OCI-M2 (cell line): ENCODE measurements around the gene IL12RB2.
"Not testable (repeated sequence)": the region's sequence is repeated elsewhere in the genome, so short reads cannot be mapped to it uniquely, and the experiment has no call there.

Experiments
- DNase-seq: peaks from one replicate; lab custom pipeline; 2025; ENCODE audit not compliant: unreplicated experiment; lab: John Stamatoyannopoulos, UW

The IL12RB2 gene

DNA sequence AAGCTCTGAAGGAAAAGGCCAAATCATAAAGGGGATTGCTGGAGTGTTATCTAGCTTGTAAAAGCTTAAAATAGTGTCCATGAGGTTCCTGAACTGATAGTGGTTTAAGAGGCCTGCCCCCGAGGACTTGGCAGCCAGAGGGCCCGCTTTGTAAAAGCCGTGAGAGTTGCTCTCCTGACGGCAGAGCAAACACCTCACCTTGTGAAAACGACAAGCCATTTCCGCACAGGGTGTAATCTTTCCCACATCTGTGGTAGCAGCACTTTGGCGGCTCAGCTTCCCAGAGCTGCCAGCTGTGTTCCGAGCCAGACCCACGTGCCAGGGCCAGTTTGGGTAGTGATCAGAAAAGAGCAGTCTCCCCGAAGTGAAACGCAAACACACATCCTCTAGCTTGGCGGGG, 85.6 kb downstream of the IL12RB2 start:
- no peak for DNase-seq

DNA sequence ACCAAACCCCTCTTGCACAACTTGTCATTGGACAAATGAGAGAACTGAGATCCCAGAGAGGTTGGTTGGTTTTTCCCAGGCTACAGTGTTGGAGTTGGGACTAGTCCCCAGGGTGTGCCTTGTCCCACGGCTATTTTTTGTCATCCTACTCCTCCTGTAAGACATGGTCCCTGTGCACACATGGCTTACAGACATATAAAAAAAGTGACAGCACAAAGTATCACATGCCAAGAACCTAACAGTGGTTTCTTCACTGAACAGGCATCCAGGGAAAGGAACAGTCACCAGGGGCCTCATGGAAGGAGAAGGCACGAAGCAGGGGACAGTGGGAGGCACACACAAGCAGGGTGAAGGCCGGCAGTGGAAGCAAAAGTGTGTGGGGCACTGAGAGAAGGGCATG, 86.1 kb downstream of the IL12RB2 start:
- no peak for DNase-seq

DNA sequence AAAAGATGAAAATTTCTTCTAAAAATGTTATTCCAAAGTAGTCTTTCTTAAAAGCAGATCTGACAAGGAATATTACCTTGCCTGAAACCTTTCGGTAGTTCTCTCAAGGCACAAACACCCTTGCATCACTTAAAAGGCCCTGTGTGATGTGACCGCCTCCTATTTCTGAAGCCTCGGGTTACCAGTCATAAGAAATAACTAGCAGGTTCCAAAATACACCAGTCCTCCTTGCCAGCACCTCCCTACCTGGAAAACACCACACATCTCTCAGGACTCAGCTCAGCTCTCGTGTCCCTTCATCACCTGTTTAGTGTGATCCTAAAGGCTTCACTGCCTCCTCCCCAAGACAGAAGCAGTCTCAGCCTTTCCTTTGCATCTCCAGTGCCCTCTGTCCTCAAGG, 86.9 kb downstream of the IL12RB2 start:
- DNase-seq, result no peak

DNA sequence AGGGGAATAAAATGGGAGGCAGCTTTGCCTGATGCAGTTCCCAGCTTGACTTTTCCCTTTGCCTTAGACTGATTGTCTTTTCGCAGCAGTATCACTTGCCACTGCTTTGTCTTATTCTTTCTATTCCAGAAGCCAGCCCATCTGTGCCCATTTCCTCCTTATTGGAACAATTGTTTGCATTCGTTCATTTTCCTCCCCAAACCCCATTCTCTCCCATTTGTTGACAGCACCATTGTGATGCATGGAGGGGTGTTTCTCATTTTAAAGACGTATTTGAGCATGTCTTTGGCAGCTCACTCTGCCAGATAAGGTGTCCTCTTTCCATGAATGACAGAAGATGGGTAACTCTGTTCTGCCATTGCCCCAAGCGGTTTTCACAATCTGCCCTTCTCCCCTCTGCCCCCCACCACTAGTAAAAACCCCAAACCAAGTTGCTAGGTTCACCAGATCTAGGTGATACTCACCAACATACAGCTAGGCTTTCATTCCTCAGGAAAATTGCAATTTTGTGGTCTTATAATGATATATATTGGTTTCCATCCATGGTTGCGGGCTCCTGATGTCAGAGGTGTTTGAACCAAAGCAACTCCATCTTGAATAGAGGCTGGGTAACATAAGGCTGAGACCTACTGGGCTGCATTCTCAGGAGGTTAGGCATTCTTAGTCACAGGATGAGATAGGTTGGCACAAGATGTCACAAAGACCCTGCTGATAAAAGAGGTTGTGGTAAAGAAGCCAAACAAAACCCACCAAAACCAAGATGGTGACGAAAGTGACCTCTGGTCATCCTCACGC, 91.7 kb downstream of the IL12RB2 start:
- no peak for DNase-seq

DNA sequence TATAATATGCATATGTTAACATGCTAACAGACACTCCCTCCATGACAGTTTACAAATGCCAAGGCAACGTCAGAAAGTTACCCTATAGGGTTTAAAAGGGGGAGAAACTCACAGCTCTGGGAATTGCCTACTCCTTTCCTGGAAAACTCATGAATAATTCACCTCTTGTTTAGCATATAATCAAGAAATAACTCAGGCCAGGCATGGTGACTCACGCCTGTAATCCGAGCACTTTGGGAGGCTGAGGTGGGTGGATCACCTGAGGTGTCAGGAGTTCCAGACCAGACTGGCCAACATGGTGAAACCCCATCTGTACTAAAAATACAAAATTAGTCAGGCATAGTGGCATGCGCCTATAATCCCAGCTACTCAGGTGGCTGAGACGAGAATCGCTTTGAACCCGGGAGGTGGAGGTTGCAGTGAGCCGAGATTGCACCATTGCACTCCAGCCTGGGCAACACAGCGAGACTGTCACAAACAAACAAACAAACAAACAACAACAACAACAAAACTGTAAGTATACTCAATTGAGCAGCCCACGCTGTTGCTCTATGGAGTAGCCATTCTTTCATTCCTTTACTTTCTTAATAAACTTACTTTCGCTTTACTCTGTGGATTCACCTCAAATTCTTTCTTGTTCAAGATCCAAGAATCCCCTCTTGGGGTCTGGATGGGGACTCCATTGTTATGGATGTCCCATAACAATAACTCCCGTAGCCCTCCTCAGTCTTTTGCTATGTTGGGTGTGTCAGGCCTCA, 92.5 kb downstream of the IL12RB2 start:
- not testable (repeated sequence) for DNase-seq

DNA sequence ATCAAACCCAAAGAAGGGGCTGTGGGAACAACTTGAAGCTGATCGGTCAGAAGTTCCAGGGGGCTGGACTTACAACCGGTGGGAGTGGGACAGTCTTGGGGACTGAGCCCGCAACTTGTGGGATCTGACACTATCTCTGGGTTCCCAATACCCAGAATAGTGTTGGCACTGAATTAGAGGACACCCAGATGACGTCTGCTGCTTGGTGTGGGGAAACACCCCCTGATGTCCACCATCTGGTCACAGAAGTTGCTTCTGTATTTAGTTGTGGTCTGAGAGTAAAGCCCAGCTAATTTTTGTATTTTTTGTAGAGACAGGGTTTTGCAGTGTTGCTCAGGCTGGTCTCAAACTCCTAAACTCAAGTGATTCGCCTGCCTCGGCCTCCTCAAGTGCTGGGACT, 93.8 kb downstream of the IL12RB2 start:
- no peak for DNase-seq

DNA sequence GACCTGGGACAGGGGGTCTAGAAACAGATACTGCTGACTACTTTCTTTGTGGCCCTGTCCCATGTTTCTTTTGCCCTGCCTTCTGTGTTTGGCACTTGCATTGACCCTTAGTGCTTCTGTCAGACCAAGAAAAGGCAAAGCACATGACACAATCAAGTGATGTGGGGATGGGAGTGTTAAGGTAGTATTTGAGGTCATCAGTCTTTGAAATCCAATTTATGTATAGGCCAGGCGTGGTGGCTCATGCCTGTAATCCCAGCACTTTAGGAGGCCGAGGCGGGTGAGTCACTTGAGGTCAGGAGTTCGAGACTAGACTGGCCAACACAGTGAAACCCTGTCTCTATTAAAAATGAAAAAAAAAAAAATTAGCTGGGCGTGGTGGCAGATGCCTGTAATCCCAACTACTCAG, 96.5 kb downstream of the IL12RB2 start:
- no peak for DNase-seq

DNA sequence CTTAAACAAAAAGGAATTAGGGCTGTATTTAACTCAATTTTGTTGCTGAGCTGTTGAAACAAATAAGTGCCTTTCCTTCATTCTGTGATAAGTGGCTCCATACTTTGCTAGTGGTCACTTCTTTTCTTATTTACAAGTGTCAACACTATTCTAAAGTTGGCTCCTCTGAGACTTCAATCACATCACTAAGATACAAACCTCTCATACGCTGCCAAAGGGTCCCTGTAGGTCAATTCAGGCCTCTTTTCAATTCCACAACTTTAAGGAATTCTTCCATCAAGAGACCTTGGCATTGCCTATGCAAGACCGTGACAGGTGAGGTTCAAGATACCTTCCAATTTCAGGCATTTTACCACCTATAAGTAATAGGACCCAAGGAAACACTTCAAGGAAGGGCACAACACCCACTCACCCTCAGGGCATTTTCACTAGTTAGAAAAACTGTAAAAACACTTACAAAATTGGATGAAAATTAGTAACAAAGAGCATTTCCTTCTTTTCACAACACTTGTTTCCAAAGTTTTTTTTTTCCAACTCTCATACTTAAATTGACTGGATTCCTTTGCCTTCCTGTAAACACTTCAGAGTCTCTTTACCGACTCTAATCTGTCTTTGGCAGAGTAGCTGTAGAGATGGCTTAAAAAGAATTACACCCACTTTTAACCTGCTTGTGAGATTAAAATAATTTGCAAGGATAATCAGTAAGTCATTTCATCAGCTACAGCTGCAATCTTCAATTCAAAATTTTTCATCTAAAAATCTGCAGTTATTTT, 98.0 kb downstream of the IL12RB2 start:
- no peak for DNase-seq

DNA sequence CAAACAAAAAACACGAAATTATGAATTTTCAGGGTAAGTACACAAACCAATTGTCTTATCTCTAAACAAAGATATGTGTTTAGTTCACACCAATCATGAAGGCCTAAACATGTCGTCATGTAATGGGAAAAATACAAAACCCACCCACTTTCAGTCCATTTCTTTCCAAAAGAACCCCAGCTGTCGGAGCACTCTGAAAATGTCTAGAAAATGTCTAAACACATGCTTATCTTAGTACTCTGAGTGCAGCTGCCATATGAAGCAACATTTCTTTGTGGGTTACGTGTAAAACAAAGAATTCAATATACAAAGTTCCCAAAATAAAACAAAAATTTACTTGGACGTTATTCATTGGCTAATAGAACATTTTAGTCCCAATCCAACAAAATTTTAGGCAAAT, 99.8 kb downstream of the IL12RB2 start:
- DNase-seq, result no peak

DNA sequence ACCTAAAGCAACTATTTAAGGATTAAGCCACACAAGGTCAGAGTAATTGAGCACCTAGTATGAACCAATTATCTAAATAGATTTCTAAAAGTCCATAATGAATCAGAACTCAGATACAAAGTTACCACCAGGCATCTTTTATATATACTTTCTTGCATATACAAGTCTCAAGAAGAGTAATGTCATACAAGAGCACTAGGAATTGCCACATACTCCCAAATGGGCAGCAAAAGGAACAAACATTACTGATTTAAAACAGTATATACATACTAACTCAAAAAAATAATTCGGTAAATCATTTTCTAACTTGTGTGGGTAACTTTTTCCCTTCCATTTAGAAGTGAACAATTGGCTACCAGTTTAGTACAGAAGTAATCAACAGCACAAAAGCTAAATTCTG, 100.5 kb downstream of the IL12RB2 start:
- no peak for DNase-seq

DNA sequence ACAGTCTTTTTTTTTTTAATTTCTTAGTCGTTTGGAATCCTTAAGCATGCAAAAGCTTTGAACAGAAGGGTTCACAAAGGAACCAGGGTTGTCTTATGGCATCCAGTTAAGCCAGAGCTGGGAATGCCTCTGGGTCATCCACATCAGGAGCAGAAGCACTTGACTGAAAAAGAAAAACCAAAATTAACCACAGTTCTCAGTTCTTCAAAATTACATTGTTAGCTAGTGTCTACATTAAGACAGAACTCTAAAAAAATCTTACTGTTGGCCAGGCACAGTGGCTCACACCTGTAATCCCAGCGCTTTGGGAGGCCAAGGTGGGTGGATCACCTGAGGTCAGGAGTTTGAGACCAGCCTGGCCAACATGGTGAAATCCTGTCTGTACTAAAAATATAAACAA, 105.4 kb downstream of the IL12RB2 start:
- not testable (repeated sequence) for DNase-seq

DNA sequence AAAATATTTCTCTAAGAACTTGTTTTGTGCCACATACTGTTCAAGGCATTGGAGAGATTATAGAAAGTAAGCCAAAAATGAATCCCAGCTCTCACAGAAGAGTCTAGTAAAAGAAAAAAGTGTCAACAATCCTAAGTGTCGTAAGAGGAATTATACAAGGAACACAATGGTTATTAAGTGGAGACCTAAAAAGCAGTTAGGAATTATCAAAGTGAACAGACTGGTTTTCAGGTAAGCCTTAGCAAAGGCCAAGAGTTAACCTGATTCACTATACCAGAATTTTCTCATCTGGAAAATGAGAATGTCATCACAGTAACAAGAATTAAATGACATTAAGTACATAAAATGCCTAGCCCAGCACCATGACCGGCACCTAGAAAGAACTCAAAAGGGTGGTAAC, 106.9 kb downstream of the IL12RB2 start:
- no peak for DNase-seq

DNA sequence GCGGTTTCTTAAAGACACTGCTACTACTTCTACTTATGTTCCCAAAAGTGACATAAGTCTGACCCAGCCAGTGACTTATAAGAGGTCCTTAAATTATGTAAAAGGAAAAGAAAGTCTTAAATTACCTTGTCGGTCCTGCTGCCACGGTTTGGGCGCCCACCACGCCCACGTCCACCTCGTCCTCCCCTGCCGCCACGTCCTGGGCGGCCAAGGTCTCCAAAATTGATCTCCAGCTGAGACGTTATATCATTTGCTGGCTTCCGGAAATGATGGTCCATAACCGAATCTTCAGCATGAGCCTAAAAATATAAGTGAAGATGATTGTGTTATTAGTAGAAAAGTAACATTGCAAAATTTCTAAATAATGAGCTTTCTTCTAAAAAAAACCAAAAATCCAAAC, 107.4 kb downstream of the IL12RB2 start:
- no peak for DNase-seq

DNA sequence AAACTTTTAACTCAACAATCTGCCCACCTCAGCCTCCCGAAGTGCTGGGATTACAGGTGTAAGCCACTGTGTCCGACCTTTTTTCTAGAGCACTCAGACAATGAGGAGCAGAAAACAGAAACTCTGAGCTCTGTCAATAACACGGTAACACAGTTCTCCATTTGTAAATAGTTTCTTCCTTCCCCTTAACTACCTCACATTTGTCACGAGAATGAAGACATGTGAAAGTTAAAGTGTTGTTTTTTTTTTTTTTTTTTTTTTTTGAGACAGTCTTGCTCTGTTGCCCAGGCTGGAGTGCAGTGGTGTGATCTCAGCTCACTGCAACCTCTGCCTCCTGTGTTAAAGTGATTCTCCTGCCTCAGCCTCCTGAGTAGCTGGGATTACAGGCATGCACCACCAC, 110.1 kb downstream of the IL12RB2 start:
- not testable (repeated sequence) for DNase-seq

DNA sequence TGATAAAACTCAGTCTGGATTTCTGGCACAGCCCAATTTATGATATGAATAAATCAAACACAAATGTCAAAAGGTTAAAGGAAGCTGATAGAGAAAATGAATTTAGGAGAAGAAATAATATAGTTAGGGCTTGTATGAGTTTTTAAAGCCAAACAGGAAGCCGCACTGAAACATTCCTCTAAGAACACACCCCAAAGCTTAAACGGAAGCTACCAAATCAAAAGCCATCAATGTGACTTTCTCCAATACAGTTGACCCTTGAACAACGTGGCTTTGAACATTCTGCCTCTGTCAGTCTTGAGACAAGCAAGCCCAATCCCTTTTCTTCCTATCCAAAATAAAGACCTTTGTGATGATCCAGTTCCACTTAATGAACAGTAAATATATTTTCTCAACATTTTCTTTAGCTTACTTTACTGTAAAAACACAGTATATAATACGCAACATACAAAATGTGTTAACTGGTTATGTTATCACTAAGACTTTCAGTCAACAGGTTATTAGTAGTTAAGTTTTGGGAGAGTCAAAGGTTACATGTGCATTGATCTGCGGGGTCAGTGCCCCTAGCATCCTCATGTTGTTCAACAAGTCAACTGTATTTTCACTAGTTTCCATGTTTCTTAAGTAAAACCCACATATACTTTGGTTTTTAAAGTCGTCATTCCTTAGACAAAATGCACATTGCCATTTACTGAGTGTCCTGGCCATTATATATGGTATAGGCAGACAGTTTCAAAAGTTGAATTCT, 111.3 kb downstream of the IL12RB2 start:
- no peak for DNase-seq

DNA sequence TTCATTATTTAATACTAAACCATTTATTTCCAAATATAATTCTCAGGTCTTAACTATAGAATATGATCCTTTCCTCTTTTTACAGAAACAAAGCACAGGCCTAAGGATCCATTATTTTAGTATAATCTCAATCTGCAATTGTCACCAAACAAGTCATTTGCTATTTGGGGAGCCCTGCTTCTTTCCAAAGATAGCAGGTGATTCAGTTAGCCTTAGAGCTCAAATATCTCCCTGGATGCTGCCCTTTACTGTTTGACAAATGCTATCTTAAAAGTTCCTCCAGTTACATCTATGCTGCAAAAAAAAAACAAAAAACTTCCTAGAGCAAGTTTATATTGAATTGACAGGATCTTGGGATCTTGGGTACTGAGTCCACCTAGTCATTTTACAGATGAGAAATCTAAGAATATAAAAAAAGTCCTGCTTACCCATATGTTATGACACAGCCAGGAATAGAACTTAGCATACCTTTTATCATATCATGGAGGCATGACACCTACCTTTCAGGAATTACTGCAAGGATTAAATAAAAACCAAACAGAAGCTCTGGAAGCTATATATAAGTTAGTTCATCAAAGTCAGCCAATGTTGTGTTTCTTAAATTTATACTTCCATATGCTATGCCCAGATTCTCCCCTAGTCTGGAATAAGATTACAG, 113.3 kb downstream of the IL12RB2 start:
- no peak for DNase-seq

DNA sequence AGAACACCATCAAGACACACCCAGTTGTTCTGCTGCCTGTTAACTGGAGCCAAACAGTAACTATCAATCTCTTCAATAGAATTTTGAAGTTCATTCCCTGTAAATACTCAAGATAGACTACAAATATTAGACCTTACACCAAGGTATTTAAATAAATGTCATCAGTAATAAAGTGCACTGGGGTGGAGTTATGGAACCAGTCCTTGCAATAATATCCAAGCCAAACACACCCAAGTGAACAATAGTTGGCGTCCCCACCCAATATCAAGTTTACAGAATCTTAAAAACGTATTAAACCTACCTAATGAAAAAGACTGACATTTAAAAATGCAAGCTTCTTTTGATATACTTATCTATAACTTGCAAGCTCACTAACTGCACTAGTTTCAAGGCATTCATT, 119.8 kb downstream of the IL12RB2 start:
- DNase-seq, result no peak

DNA sequence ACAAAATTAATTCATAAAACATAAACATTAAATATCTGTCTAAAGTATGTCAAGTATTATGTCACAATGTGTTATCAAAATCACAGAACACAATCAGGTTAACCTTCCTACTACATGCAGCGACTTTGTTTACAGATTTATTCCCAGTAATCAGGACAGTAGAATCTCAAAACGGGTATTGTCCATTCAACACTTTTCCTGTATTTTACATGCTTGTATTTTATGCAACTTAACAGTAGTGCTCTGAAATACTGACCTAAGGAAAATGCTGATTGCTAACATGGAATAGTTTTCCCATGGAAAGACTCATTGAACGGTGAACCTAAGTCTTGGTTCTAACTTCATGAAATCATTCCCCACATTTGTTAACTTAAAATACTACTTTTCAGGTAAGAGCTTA, 120.3 kb downstream of the IL12RB2 start:
- DNase-seq, result no peak

DNA sequence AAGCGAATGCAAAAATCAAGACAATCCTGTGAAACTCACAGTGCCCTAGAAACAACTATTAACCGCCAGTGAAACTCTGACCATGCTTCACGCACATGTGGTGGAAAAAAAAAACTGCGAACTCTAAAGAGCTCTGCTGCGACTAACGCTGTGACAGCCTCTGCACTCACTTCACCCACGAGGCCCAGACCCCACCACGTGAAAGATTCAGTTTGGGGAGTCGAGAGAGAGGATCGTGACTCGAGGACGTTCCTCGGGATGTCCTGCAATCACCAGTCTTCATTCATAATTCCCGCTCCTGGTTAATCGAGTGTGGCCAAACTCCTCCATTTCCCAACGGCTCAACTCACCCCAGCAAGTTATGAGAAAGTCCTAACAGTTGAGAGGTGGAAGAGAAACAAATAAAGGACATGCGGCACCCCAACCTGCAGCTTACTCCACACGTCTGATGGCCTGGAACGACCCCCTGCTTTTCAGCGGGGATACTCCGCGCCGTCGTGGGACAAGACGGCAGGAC, 121.4 kb downstream of the IL12RB2 start:
- DNase-seq, result no peak
